Tibial nerve (tissue), 4 donors: ENCODE data around the gene UGT1A5. TPM values are rescaled to one million over a fixed set of nuclear protein-coding genes. Genes with fewer than 3 reads are reported as not detected.

Experiments
- DNase-seq, 2 donors: peaks; one replicate each; pipeline ENCODE4 v3.0.0-alpha.2; 2019; ENCODE audit warnings: low spot score in 2 of 2
- H3K27ac ChIP-seq, 4 donors: fragments of 200-600 bp; sonication (generic) in 3 of 4; one replicate each; pipeline ENCODE4 v1.5.1; 2017 to 2019; ENCODE audit warnings: mild to moderate bottlenecking in 1 of 4
- H3K27me3 ChIP-seq, 2 donors: fragments of 200-600 bp; sonication (generic) in 1 of 2; one replicate each; pipeline versions ENCODE4 v1.5.1 to v1.6.0; 2017 to 2019
- H3K36me3 ChIP-seq, 3 donors: fragments of 200-600 bp; sonication (generic); one replicate each; pipeline ENCODE4 v1.5.1; 2018 to 2019
- H3K4me1 ChIP-seq, 4 donors: fragments of 200-600 bp; sonication (generic) in 3 of 4; one replicate each; pipeline ENCODE4 v1.5.1; 2017 to 2019
- H3K4me3 ChIP-seq, 4 donors: fragments of 200-600 bp; sonication (generic) in 3 of 4; one replicate each; pipeline ENCODE4 v1.5.1; 2017 to 2019; ENCODE audit warnings: mild to moderate bottlenecking in 1 of 4, moderate library complexity in 1 of 4
- H3K9me3 ChIP-seq, 4 donors: fragments of 200-600 bp; sonication (generic) in 3 of 4; one replicate each; pipeline ENCODE4 v1.5.1; 2017 to 2019
- CTCF ChIP-seq, 5 experiments: fragments of 200-600 bp in 3 of 5; fragments of 450-650 bp in 2 of 5; sonication (generic) in 3 of 5; IDR thresholded peaks; one replicate each; pipeline ENCODE4 v1.5.1; 2016 to 2019; ENCODE audit warnings: antibody characterized with exemption in 5 of 5, mild to moderate bottlenecking in 3 of 5, moderate library complexity in 2 of 5
- EP300 ChIP-seq, 2 donors: sonication (generic); formaldehyde crosslinking; IDR thresholded peaks; one replicate each; pipeline ENCODE4 v1.6.1; 2017; ENCODE audit warnings: antibody characterized with exemption in 2 of 2, mild to moderate bottlenecking in 1 of 2
- POLR2A ChIP-seq, 2 donors: fragments of 450-650 bp; IDR thresholded peaks; one replicate each; pipeline ENCODE4 v1.6.1; 2017; ENCODE audit warnings: antibody characterized with exemption in 2 of 2, mild to moderate bottlenecking in 2 of 2, moderate library complexity in 2 of 2
- WGBS, 2 donors: methylation state at CpG; one replicate each; pipeline ENCODE4 v1.1.5; 2018; 5-methylcytosine and 5-hydroxymethylcytosine counted together
- total RNA-seq, 4 donors: library from RNA; depleted of rRNA; stranded (reverse); fragments of >200 nt; gene quantifications; one replicate each; pipeline ENCODE4 v1.1.0, GENCODE V29; 2016

Gene UGT1A5
- total RNA-seq, 4 donors from 2014 or later: not detected

- Histone ChIP-seq H3K27ac (no peak overlapping the region), H3K36me3 (no peaks in the 10 kb centered on the region), H3K4me3 (no peak overlapping the region), H3K27me3 (no peaks in the 10 kb centered on the region), H3K4me1 (no peaks in the 10 kb centered on the region), H3K9me3 (no peaks in the 10 kb centered on the region)
- TF ChIP-seq POLR2A (IDR thresholded peaks at IDR 0.05) (no peak), EP300 (IDR thresholded peaks at IDR 0.05) (no peak), CTCF (IDR thresholded peaks at IDR 0.05) (no peak)
- WGBS, 2 donors: 75 to 81% methylated on average over 14 to 17 of the region's 17 CpGs
- DNase-seq: no peak
Measured at GRCh38 chr2:233818639-233819621, 106.2 kb downstream of the UGT1A5 start.

- H3K4me3 ChIP-seq: no peak overlapping the region
- H3K36me3 ChIP-seq: no peaks in the 10 kb centered on the region
- no peak for TF ChIP-seq POLR2A (IDR thresholded peaks at IDR 0.05)
- no peak for TF ChIP-seq CTCF (IDR thresholded peaks at IDR 0.05)
- TF ChIP-seq EP300 (IDR thresholded peaks at IDR 0.05): no peak
- no peak overlapping the region for H3K27ac ChIP-seq
- no peak for DNase-seq
- WGBS, 2 donors: 80 to 83% methylated on average over 11 to 15 of the region's 18 CpGs
- H3K9me3 ChIP-seq: no peaks in the 10 kb centered on the region
- H3K27me3 ChIP-seq: no peaks in the 10 kb centered on the region
- H3K4me1 ChIP-seq: no peaks in the 10 kb centered on the region
Measured at GRCh38 chr2:233819884-233820773, 107.4 kb downstream of the UGT1A5 start.

DNA sequence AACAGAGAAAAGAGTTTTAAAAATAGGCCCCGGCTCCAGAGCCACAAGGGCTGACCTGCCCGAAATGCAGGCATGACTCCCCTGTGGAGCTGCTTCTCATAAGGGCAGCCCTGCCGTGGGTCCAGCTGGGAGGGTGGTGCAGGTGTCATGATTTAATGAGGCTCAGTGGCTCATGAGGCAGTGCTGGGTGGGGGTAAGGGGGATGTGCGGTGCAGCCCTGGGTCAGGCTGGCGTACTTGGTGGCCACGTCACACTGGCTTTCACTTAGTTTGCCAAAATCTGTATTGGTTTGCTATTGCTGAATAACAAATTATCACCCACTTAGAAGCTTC lies 108.0 kb downstream of the UGT1A5 start:
- Histone ChIP-seq H3K9me3 (no peaks in the 10 kb centered on the region), H3K27me3 (no peaks in the 10 kb centered on the region), H3K36me3 (no peaks in the 10 kb centered on the region), H3K4me1 (no peaks in the 10 kb centered on the region), H3K4me3 (no peak overlapping the region), H3K27ac (no peak overlapping the region)
- 78 to 80% methylated on average over 6 of the region's 6 CpGs for WGBS, 2 donors
- DNase-seq: no peak
- no peak for TF ChIP-seq POLR2A (IDR thresholded peaks at IDR 0.05)

GRCh38 chr2:233821196-233821595 lies 108.5 kb downstream of the UGT1A5 start:
- no peak for DNase-seq
- Histone ChIP-seq H3K4me1 (no peaks in the 10 kb centered on the region), H3K9me3 (no peaks in the 10 kb centered on the region), H3K4me3 (no peak overlapping the region), H3K36me3 (no peaks in the 10 kb centered on the region), H3K27ac (no peak overlapping the region), H3K27me3 (no peaks in the 10 kb centered on the region)
- WGBS, 2 donors: 75 to 84% methylated on average over 3 of the region's 3 CpGs
- no peak for TF ChIP-seq POLR2A (IDR thresholded peaks at IDR 0.05)
- no peak for TF ChIP-seq CTCF (IDR thresholded peaks at IDR 0.05)
- TF ChIP-seq EP300 (IDR thresholded peaks at IDR 0.05): no peak

DNA sequence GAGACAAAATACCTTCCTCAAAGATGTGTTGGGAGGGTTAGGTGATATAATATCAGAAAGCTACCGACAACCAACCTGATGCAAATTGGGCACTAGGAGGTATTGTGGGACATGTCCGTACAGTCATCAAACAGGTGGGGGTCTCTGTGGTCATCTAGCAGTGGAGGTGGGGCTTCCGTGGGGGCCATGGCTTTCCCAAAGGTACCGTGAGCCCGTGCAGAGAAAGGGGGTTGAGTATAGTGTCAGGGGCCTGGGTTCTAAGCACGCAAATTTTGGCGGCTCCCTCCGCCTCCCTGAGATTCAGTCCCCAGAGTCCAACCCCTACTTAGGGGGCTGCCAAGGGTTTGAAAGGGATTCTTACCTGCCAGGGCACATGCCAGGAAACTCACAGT lies 109.0 kb downstream of the UGT1A5 start:
- H3K4me3 ChIP-seq: no peak overlapping the region
- no peaks in the 10 kb centered on the region for H3K4me1 ChIP-seq
- no peak for TF ChIP-seq POLR2A (IDR thresholded peaks at IDR 0.05)
- no peak for TF ChIP-seq EP300 (IDR thresholded peaks at IDR 0.05)
- no peak overlapping the region for H3K27ac ChIP-seq
- no peak for DNase-seq
- H3K27me3 ChIP-seq: no peaks in the 10 kb centered on the region
- no peaks in the 10 kb centered on the region for H3K9me3 ChIP-seq
- WGBS, 2 donors: 86 to 95% methylated on average over 6 to 7 of the region's 8 CpGs
- no peaks in the 10 kb centered on the region for H3K36me3 ChIP-seq
